ENCODE results near the gene MEIKIN.

MEIKIN gene

DNA sequence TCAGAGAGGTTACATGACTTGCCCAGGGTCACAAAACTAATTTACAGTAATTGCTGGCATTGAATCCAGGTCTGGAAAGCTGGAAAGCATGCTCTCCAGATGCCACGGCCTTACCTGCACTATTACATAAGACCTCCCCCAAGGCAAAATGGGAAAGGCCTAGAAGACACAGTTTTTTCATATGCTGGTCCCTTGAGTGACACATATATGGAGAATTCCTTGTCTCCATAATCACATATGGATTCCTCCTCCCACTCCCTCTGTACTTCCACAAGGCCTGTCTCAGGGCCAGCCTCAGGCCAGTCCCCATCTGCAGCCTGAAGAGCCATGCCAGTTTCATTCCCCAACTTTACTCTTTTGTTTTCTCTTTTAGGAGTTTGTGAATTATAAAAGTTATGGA is 28.6 kb upstream of the MEIKIN start:
- no peak for DNase-seq (ENCODE audit: low read depth)

DNA sequence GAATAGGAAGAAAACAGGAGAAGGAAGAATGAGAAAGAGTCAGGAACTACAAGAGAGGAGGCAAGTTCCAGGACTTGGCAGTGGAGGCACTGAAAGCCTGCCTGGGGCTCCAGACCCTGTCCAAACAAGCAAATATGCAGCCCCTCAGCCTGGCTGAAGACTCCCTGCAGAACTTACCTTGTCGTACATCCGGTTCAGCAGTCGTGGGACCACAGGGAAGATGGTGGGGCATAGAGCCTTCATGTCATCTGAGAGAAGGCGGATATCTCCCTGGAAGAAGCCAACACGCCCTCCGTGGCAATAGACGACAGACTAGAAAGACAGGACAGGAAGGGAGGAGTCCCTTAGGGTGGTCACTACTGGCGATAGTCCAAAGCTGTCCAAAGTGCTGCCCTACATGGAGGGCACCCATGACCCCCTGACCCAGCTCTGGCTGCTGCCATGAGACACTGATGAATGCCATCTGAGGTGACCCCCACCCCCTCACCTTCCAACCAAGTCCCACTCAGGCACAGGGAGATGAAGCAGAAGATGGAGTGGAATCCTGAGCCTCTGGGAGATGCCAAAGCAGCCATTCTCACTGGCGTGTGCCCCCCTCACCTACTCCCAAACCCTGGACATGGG is 27.7 kb upstream of the MEIKIN start:
- DNase-seq (ENCODE audit: low read depth): no peak

DNA sequence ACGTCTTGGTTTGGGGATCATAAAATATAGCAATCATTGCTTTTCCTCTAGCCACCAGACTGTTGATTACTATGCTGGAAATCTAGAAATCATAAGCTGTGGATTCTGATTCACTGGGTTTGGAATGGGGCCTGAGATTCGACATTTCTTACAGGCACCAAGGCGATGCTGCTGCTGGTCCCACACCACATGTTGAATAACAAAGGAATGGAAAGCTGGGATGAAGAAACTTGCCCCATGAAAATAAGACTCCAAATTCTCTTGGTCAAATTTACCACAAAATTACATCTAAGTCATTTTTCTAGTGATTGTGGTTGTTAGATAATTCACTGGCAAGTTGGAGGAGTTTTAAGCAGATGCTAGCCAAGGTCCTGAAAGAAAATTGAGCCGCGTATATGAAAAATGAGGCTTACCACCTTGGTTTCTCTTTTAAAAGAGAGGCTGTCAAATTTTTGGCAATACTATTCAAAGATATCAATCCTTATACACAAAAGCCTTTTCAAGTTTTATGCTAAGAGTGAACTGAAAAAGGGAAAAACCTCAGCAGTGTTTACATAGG is 23.0 kb upstream of the MEIKIN start:
- DNase-seq (ENCODE audit: low read depth): no peak

DNA sequence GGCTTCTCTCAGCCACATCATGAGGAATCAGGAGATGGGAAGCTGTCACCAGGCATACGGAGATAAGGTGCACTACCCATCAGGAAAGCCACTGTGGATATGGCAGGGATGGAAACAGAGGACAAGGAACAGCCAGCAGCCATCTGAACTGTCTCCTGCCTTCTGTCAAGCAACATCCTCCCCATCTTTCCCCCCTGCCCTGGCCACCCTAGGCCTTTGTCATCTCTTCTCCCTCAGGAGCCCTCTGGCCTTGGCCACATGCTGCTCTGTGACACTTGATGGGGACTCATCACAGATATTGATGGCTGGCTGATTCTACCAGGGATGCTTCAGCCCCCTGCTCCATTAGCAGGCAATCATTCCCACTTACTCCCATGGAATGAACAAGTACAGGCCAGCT is 21.1 kb upstream of the MEIKIN start:
- no peak for DNase-seq (ENCODE audit: low read depth)

DNA sequence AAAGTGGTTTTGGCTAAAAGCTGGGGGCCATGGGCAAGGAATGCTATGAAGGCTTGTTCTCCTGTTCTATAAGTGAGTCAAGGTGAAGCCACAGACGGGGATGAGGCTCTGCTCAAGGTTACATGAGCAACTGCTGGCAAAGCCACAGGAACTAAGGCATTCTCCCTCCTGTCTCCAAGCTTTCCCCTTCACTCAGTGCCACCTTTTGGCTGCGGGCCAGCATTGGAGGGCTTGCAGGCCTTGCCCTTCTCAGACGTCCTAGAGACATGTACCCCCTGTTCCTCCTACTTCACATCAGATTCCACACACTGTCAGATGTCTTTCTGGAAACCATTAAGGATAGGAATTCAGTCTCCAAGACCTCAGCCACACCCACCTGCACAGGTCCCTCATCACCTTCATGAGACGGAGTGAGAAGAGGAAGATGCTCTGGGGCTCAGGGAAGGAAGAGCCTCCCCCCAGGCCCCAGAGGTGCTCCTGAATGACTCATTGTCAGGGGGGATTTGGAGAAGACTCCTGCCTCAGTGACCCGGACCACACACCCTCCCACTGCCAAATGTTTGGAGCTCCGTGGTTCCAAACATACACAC is 20.5 kb upstream of the MEIKIN start:
- no peak for DNase-seq (ENCODE audit: low read depth)

DNA sequence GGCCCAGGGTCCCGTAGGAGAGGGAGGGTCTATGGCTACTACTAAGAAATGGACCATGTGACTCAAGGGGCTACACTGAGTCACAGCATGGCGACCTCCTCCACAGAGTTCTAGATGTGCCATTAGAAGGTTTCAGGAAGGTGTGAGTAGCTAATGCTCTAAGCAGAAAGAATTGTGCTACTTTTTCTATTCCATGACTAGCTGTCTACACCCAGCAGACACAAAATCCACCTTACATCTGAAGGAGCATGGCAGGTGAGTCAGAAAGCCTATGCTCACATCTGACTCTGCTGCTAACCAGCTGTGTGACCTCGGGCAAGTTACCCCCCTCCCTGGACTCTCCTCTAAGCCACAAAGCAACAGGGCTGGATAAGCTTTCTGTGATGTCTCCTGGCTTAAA is 14.4 kb upstream of the MEIKIN start:
- no peak for DNase-seq (ENCODE audit: low read depth)

DNA sequence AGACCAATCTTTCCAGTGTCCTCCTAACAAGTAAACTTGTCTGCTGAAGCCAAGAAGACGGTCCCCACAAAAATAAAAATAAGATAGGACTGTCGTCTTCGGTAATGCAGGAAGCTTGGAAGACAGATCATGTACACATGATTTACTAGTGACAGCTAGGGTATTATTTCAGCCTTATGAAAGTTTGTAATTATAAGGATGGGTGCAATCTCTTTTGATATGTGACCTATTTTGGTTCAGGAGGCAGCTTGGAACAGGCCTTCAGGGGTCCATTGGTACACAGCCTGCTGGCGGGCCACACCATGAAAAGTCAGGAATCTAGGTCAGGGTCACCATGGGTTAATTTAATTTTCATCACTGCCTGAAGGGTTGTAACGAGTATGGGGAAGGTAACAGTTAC is 13.7 kb upstream of the MEIKIN start:
- no peak for DNase-seq (ENCODE audit: low read depth)

DNA sequence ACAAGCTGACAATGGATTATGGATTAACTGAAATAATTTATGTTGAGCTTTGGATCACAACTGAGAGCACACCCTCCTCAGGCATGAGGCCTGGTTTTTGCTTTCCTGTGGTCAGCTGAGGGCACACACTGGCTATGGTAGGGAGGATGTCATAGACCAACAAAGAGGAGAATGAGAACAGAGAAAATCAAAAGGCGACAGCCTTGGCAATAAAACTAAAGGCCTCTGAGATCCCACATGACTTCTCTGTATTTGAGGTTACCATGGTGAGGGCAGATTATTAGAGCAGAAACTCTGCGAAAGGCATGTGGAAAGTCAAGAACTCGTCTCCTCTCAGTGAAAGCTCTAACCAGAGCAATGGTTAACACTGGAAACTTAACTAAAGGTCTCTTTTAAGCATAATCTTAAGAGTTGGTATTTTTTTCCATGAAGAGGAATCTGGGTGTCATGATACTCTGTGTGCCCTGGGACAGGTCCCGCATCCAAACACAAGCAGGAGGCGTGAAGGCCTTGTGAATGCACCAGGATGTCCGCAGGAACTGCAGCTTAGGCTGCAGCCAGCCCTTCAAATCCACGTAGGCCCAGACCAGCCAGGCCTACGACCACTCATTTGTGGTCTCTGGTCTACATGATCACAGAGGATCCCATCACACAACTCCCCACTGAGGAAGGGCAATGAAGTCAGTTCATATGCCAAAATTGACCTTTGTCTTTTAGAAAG is 12.4 kb upstream of the MEIKIN start:
- no peak for DNase-seq (ENCODE audit: low read depth)

DNA sequence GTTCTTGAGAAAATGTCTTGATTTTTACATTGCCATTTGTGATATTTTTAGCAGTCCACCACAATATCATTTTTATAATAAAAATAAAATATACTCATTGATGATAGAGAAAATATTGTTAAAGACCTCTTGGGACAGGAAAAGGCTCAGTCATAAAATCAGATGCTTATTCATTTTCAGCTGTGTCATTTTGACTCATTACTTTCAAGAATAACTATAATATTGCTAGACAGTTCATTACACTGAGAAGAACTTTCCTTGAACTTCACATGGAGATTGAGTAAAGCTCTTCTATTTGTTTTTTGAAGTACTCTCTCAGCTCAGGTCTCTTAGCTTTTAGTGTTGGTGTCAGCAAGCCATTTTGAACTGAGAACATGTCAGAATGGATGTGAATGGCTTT is 8.5 kb upstream of the MEIKIN start:
- DNase-seq (ENCODE audit: low read depth): no peak

DNA sequence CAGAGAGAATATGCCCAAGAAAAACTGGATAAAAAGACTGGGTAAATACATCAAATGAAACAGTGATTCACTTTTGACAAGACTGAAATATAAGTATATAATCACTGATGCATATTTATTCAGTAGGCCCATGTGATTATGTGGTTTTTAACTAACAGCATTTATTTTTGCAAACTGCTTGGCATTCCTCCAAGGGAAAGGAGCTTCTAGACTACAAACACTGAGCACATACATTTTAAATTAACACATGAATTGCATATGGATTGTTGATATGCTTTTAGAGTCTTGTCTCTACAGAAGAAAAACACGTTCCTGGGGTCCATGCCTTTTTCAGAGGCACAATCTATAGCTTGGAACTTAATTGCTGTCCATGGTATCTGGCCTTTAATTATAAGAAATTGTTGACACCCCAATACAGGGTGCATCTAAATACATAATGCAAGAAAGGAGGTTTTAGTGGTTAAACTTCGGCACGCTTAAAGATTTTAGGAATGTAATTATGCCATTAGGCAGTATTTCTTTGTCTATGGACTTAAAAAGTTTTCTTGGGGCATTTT is 6.9 kb upstream of the MEIKIN start:
- DNase-seq (ENCODE audit: low read depth): no peak

DNA sequence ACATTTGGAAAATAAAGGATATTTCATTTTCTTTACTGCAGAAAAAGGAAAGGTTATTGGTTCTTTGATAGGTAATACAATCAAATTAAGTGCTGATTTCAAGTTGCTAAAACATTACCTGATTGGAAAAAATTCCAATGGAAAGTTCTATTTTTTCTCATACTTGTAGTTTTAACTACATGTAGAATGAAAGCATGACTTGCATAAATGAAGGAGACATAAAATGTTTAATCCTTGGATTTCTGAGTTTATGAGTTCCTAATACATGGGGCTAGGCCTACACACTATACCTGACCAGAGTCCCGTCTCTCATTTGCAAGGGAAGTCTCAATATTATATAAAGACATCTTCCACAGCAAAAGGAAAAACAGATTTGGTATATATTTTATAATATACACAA is 5.2 kb upstream of the MEIKIN start:
- DNase-seq (ENCODE audit: low read depth): no peak

DNA sequence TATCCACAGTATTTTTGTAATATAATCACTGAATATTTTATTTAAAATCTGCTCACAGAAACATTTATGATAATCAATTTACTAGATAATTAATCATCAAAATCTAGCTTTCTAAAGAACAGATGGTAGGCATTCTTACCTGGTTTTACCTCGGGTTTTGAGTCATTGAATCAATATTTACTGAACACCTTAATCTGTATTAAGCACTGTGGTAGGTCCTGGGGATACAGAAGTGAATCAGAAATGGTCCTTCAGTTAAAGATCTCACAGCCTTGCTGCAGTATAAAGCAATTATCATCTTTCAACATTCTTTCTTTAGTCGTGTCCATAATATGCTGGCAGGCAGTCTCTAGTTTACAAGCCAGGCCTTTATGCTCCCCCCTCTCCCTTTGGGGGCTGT is 2.0 kb upstream of the MEIKIN start:
- DNase-seq (ENCODE audit: low read depth): no peak

DNA sequence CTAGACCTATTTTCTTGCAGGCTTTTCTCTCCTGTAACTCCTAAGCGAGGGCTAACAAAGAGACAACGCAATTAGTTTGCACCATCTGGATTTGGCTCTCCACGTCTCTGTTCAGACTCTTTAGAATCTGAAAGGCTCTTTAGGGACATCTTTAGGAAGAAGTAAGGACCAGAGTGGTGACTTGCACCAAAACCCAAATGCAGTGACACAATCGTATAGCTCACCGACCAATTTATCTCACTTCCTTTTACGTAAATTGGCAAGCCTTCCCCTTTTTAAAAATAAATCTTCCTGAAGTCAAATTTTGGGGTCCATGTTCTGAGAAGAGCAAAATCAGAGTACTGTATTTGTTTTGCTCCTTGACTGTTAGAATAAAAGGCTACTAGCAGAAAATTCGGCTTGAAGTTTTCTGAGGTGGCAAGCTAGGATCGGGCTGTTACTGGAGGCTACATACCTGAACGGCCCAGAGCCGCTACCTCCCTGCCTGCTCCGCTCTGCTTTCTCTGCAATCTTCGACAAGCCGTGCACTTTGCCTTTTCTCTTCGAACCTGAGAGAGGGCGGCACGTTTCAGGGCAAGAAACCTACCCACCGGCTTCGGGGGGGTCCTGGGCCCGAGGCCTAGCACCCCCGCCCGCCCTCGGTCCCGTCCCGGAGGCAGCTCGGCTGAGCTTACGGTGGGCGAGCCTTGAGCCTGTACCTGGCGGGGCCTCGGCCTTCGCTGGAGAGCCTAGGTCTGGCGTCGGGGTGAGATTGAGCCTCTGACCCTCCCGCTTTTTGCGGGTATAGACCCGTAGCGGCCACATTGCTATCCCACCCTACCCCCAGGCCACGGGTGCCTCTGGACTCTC is 537 bp downstream of the MEIKIN start:
- DNase-seq (ENCODE audit: low read depth): no peak

DNA sequence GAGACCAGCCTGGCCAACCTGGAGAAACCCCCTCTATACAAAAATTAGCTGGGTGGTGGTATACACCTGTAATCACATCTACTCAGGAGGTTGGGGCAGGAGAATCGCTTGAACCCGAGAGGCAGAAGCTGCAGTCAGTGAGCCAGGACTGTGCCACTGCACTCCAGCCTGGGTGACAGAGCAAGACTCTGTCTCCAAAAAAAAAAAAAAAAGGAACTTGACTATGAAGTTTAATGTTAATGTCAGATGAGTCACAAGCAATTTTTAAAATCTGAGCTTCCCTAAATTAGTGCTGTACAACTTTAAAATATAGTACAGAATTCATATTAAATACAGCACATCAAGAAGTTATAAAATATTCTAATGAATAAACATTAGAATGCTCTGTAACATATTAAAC is 1.5 kb downstream of the MEIKIN start:
- no peak for DNase-seq (ENCODE audit: low read depth)

DNA sequence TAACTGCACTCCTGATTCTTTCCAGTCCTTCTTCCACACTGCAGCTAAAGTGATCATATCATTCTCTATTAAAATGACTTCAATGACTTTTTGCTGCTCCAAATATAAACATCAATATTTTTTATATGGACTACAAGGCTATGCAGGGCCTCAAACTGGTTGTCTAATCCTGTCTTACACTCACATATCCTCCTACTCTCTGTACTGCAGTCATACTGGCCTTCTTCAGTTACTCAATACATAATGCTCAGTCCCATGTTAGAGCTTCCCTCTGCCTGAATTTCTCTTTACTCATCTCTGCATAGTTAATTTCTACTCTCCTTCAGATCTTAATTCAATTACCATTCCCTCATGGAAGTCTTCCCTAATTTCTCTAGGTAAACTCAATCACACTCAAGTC is 3.4 kb downstream of the MEIKIN start:
- no peak for DNase-seq (ENCODE audit: low read depth)

DNA sequence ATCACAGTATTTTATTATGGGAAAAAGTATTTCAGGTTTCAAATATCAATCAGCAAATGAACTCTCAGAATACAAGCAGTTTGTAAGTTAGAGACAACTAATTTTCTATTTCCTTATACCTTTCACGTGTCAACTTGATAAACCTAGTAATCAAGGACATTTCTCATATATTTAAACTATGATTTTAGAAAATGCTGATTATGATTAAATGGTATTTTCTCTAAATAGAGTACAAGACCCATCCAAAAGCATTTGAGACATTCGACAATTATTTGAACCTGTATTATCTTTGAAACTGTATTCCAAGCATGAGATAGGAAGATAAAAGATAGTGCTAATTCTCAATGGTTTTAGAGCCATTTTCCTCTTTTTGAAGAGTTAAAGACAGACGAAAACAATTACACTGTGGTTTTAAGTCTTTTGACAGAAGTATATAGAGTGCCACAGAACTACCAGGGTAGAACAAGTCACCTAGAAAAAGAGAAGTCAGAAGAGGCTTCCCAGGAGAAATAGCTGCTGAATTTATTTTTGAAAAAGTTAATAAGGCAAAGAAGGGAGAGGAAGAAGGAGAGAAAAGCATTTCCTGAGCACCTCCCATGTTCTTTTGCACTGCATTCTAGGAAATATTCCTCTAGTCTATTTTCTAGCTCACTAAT is 5.6 kb downstream of the MEIKIN start:
- no peak for DNase-seq (ENCODE audit: low read depth)

DNA sequence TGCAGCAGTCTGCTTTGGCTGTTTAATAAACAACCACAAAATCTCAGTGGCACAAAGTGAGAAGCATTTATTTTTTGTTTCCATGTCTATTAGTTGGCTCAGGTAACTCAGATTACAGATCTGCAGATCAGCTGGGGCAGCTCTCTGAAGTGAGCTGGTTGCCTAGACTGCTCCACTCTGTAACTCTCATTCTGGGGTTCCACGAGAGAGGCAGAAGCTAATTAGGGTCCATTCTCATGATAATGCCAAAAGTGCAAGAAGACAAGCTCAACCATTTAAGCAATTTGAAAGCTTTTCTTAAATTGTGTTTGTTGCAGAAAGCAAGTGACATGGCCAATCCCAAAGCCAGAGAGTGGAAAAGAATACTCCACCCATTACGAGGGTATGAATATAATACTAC is 13.2 kb downstream of the MEIKIN start:
- DNase-seq (ENCODE audit: low read depth): no peak

DNA sequence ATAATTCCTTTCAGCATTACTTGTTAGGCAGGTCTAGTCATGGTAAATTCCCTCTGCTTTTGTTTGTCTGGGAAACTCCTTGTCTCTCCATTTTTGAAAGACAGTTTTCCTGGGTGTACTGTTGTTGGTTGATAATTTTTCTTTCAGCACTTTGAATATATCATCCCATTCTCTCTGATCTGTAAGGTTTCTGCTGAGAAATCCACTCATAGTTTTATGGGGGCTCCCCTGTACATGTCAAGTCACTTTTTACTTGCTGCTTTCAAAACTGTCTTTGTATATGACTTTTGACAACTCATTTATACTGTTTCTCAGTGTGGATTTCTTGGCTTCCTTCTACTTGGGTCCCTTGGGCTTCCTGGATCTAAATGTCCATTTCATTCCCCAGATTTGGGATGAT is 16.5 kb downstream of the MEIKIN start:
- no peak for DNase-seq (ENCODE audit: low read depth)

DNA sequence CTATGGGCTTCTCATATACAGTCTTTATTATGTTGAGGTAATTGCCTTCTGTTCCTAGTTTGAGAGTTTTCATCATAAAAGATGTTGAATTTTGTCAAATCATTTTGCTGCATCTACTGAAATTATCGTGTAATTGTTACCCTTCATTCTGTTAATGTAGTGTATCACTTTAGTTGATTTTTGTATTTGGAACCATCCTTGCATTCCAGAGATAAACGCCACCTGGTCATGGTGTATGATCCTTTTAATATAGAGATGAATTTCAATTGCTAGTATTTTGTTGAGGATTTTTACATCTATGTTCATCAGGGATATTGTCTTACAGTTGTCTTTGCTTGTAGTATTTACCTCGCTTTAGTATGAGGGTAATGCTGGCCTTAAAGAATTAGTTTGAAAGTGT is 19.3 kb downstream of the MEIKIN start:
- DNase-seq (ENCODE audit: low read depth): no peak

DNA sequence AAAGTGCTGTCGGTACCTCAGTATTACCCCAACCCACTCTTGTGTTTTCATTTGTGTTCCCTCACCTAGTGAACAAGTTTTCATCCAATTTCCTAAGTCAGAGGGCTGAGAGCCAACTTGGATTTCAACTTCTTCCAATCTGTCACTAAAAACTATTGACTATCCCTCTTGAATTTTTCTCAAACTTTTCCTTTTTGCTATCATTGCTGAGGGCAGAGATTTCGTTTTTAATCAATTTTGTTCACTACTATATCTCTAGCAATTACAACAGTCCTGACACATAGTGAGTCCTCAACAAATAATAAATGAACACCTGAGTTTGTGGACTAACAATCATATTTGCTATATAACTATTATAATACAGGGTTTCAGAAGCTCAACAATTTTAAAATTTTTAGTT is 29.0 kb downstream of the MEIKIN start:
- DNase-seq (ENCODE audit: low read depth): no peak

DNA sequence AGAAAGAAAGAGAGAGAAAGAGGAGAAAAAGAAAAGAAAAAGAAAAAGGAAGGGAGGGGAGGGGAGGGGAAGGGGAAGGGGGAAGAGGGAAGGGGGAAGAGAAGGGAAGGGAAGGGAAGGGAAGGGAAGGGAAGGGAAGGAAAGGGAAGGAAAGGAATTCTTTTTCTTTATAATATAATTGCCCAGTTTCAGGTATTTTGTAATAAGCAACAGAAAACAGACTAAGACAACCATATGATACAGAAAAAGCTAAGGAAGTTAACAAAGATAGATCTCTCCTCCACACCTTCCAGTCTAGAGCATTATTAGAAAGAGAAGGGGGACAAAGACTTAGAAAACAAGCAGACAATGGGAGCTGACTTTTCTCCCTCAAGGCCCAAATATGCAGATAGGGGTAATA is 31.0 kb downstream of the MEIKIN start:
- no peak for DNase-seq (ENCODE audit: low read depth)

DNA sequence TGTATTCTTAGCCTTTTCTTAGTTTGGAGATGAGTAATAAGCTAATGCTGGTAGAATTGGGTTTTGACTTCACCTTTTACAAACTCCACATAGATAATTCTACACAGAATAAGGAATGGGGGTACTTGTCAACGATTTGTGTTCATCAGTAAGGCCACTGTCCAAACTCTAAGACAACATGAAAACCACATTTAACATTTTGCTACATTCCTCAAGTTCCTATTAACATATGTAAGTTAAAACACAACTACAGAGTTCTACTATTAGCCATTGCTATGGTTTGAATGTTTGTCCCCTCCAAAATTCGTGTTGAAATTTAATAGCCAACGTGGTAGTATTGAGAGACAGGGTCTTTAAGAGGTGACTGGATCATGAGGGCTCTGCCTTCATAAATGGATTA is 31.9 kb downstream of the MEIKIN start:
- DNase-seq (ENCODE audit: low read depth): no peak
